HEK293 (cell line): ENCODE measurements around the gene MRPL54.

Experiments
- FEZF1 ChIP-seq: fragments of 450-650 bp; formaldehyde crosslinking; IDR thresholded peaks from 2 replicates; pipeline ENCODE4 v1.5.1; 2016; ENCODE audit warnings: missing biosample characterization, missing genetic modification characterization
- GLIS2 ChIP-seq: fragments of 450-650 bp; formaldehyde crosslinking; IDR thresholded peaks from 2 replicates; pipeline ENCODE4 v1.5.1; 2016; ENCODE audit warnings: missing biosample characterization, missing genetic modification characterization
- HOXD13 ChIP-seq: sonication (generic); formaldehyde crosslinking; IDR thresholded peaks from 2 replicates; pipeline ENCODE4 v1.8.0; 2022; ENCODE audit warnings: missing genetic modification reagents, borderline replicate concordance
- KLF10 ChIP-seq: fragments of 450-650 bp; IDR thresholded peaks from 2 replicates; pipeline ENCODE4 v1.5.1; 2018; ENCODE audit warnings: missing biosample characterization, mild to moderate bottlenecking, missing genetic modification characterization
- RBAK ChIP-seq: fragments of 450-650 bp; formaldehyde crosslinking; IDR thresholded peaks from 2 replicates; pipeline ENCODE4 v1.5.1; 2016; ENCODE audit warnings: missing biosample characterization, missing genetic modification characterization
- SCRT1 ChIP-seq: fragments of 450-650 bp; formaldehyde crosslinking; IDR thresholded peaks from 2 replicates; pipeline ENCODE4 v1.5.1; 2016; ENCODE audit warnings: missing biosample characterization, missing genetic modification characterization, borderline replicate concordance
- SP2 ChIP-seq: fragments of 450-650 bp; formaldehyde crosslinking; IDR thresholded peaks from 2 replicates; pipeline ENCODE4 v1.5.1; 2016; ENCODE audit warnings: missing biosample characterization, missing genetic modification characterization
- WT1 ChIP-seq: fragments of 450-650 bp; formaldehyde crosslinking; IDR thresholded peaks from 2 replicates; pipeline ENCODE4 v1.5.1; 2016; ENCODE audit warnings: missing biosample characterization, missing genetic modification characterization
- ZBTB11 ChIP-seq: fragments of 450-650 bp; formaldehyde crosslinking; conservative IDR thresholded peaks from 2 replicates; pipeline ENCODE4 v1.5.1; 2016; ENCODE audit warnings: low read depth, missing biosample characterization, missing genetic modification characterization
- ZFP37 ChIP-seq: fragments of 450-650 bp; formaldehyde crosslinking; IDR thresholded peaks from 2 replicates; pipeline ENCODE4 v1.5.1; 2016; ENCODE audit warnings: missing biosample characterization, missing genetic modification characterization
- ZNF10 ChIP-seq: fragments of 450-650 bp; formaldehyde crosslinking; IDR thresholded peaks from 2 replicates; pipeline ENCODE4 v1.5.1; 2017; ENCODE audit warnings: missing biosample characterization, missing genetic modification characterization
- ZNF112 ChIP-seq: fragments of 450-650 bp; formaldehyde crosslinking; IDR thresholded peaks from 2 replicates; pipeline ENCODE4 v1.5.0; 2017; ENCODE audit warnings: missing biosample characterization, missing genetic modification characterization
- ZNF114 ChIP-seq: fragments of 450-650 bp; formaldehyde crosslinking; IDR thresholded peaks from 2 replicates; pipeline ENCODE4 v1.5.0; 2017; ENCODE audit warnings: missing biosample characterization, missing genetic modification characterization
- ZNF133 ChIP-seq: fragments of 450-650 bp; formaldehyde crosslinking; IDR thresholded peaks from 2 replicates; pipeline ENCODE4 v1.5.1; 2016; ENCODE audit warnings: missing biosample characterization, missing genetic modification characterization
- ZNF146 ChIP-seq: fragments of 450-650 bp; formaldehyde crosslinking; IDR thresholded peaks from 2 replicates; pipeline ENCODE4 v1.5.1; 2016; ENCODE audit warnings: missing biosample characterization, missing genetic modification characterization
- ZNF16 ChIP-seq: fragments of 450-650 bp; formaldehyde crosslinking; IDR thresholded peaks from 2 replicates; pipeline ENCODE4 v1.5.1; 2016; ENCODE audit warnings: low read depth, missing biosample characterization, missing genetic modification characterization
- ZNF423 ChIP-seq: fragments of 450-650 bp; formaldehyde crosslinking; IDR thresholded peaks from 2 replicates; pipeline ENCODE4 v1.5.1; 2016; ENCODE audit warnings: missing biosample characterization, missing genetic modification characterization
- ZNF513 ChIP-seq: fragments of 450-650 bp; IDR thresholded peaks from 2 replicates; pipeline ENCODE4 v1.5.1; 2018; ENCODE audit warnings: missing biosample characterization, missing genetic modification characterization
- ZNF521 ChIP-seq: fragments of 450-650 bp; formaldehyde crosslinking; IDR thresholded peaks from 2 replicates; pipeline ENCODE4 v1.5.1; 2017; ENCODE audit warnings: missing biosample characterization, mild to moderate bottlenecking, missing genetic modification characterization
- ZNF529 ChIP-seq: fragments of 450-650 bp; formaldehyde crosslinking; IDR thresholded peaks from 2 replicates; pipeline ENCODE4 v1.5.1; 2017; ENCODE audit warnings: missing genetic modification characterization, missing biosample characterization; ENCODE audit not compliant: insufficient replicate concordance
- ZNF555 ChIP-seq: fragments of 450-650 bp; formaldehyde crosslinking; conservative IDR thresholded peaks from 2 replicates; pipeline ENCODE4 v1.5.1; 2017; ENCODE audit warnings: missing biosample characterization, mild to moderate bottlenecking, missing genetic modification characterization, inconsistent platforms
- ZNF623 ChIP-seq: fragments of 450-650 bp; formaldehyde crosslinking; IDR thresholded peaks from 2 replicates; pipeline ENCODE4 v1.5.1; 2016; ENCODE audit warnings: missing biosample characterization, missing genetic modification characterization
- ZNF624 ChIP-seq: fragments of 450-650 bp; formaldehyde crosslinking; IDR thresholded peaks from 2 replicates; pipeline ENCODE4 v1.5.1; 2017; ENCODE audit warnings: missing biosample characterization, missing genetic modification characterization
- ZNF629 ChIP-seq: fragments of 450-650 bp; formaldehyde crosslinking; IDR thresholded peaks from 2 replicates; pipeline ENCODE4 v1.5.1; 2017; ENCODE audit warnings: missing biosample characterization, missing genetic modification characterization
- ZNF664 ChIP-seq: fragments of 450-650 bp; formaldehyde crosslinking; IDR thresholded peaks from 2 replicates; pipeline ENCODE4 v1.5.1; 2016; ENCODE audit warnings: missing biosample characterization, missing genetic modification characterization
- ZNF777 ChIP-seq: fragments of 450-650 bp; formaldehyde crosslinking; IDR thresholded peaks from 2 replicates; pipeline ENCODE4 v1.5.1; 2017; ENCODE audit warnings: missing biosample characterization, missing genetic modification characterization, borderline replicate concordance
- ZNF792 ChIP-seq: fragments of 450-650 bp; formaldehyde crosslinking; IDR thresholded peaks from 2 replicates; pipeline ENCODE4 v1.5.1; 2016; ENCODE audit warnings: missing biosample characterization, missing genetic modification characterization
- ZNF830 ChIP-seq: fragments of 450-650 bp; IDR thresholded peaks from 2 replicates; pipeline ENCODE4 v1.5.0; 2018; ENCODE audit warnings: missing biosample characterization, missing genetic modification characterization, low read depth, mild to moderate bottlenecking, moderate library complexity
- ZNF843 ChIP-seq: fragments of 450-650 bp; formaldehyde crosslinking; IDR thresholded peaks from 2 replicates; pipeline ENCODE4 v1.5.1; 2016; ENCODE audit warnings: missing biosample characterization, missing genetic modification characterization
- TF ChIP-seq, protein P1 (sequence below): fragments of 450-650 bp; formaldehyde crosslinking; IDR thresholded peaks from 2 replicates; pipeline ENCODE4 v1.5.1; 2016; ENCODE audit warnings: missing biosample characterization, missing genetic modification characterization
- TF ChIP-seq, protein P2 (sequence below): fragments of 450-650 bp; formaldehyde crosslinking; IDR thresholded peaks from 2 replicates; pipeline ENCODE4 v1.5.1; 2016; ENCODE audit warnings: missing biosample characterization, missing genetic modification characterization, borderline replicate concordance
- TF ChIP-seq, protein P3 (sequence below): fragments of 450-650 bp; formaldehyde crosslinking; IDR thresholded peaks from 2 replicates; pipeline ENCODE4 v1.5.1; 2016; ENCODE audit warnings: missing biosample characterization, missing genetic modification characterization
- TF ChIP-seq, protein P4 (sequence below): sonication (generic); formaldehyde crosslinking; IDR thresholded peaks from 2 replicates; pipeline ENCODE4 v1.8.1; 2022; ENCODE audit warnings: mild to moderate bottlenecking, moderate library complexity, missing genetic modification reagents

Gene MRPL54

GRCh38 chr19:3721131-3721886 lies 41.2 kb upstream of the MRPL54 start (continued):
- no peak for TF ChIP-seq ZNF423 (tag by site-specific recombination)
- TF ChIP-seq FEZF1 (tag by site-specific recombination), result no peak
- no peak for TF ChIP-seq ZNF112 (tag by site-specific recombination)
- no peak for TF ChIP-seq ZNF16
- no peak for TF ChIP-seq ZNF521 (tag by site-specific recombination)
- no peak for TF ChIP-seq ZNF133 (tag by site-specific recombination)
- TF ChIP-seq, protein P1, sequence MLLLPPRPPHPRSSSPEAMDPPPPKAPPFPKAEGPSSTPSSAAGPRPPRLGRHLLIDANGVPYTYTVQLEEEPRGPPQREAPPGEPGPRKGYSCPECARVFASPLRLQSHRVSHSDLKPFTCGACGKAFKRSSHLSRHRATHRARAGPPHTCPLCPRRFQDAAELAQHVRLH (tag by site-specific recombination), result peak; percentile 95
- TF ChIP-seq RBAK (tag by site-specific recombination), result no peak
- TF ChIP-seq SCRT1 (tag by site-specific recombination), result no peak
- TF ChIP-seq ZNF777, result no peak
- no peak for TF ChIP-seq ZNF555
- TF ChIP-seq ZFP37 (tag by site-specific recombination), result peak; percentile 73; the same call in 1 of the 2 replicates
- peak; percentile 65 for TF ChIP-seq SP2 (tag by site-specific recombination)
- TF ChIP-seq ZNF529 (tag by site-specific recombination), result no peak
- no peak for TF ChIP-seq WT1 (tag by site-specific recombination)
- TF ChIP-seq KLF10 (tag by site-specific recombination), result peak; percentile 93
- no peak for TF ChIP-seq ZNF830
- TF ChIP-seq ZNF664 (tag by site-specific recombination), result no peak
- TF ChIP-seq, protein P2, sequence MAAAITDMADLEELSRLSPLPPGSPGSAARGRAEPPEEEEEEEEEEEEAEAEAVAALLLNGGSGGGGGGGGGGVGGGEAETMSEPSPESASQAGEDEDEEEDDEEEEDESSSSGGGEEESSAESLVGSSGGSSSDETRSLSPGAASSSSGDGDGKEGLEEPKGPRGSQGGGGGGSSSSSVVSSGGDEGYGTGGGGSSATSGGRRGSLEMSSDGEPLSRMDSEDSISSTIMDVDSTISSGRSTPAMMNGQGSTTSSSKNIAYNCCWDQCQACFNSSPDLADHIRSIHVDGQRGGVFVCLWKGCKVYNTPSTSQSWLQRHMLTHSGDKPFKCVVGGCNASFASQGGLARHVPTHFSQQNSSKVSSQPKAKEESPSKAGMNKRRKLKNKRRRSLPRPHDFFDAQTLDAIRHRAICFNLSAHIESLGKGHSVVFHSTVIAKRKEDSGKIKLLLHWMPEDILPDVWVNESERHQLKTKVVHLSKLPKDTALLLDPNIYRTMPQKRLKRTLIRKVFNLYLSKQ (tag by site-specific recombination), result no peak
- TF ChIP-seq ZNF10 (tag by site-specific recombination), result no peak
- no peak for TF ChIP-seq ZNF624
- TF ChIP-seq HOXD13 (CRISPR knock-in tag), result no peak
- TF ChIP-seq, protein P3, sequence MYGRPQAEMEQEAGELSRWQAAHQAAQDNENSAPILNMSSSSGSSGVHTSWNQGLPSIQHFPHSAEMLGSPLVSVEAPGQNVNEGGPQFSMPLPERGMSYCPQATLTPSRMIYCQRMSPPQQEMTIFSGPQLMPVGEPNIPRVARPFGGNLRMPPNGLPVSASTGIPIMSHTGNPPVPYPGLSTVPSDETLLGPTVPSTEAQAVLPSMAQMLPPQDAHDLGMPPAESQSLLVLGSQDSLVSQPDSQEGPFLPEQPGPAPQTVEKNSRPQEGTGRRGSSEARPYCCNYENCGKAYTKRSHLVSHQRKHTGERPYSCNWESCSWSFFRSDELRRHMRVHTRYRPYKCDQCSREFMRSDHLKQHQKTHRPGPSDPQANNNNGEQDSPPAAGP (tag by site-specific recombination), result peak; percentile 96
- TF ChIP-seq ZNF146 (tag by site-specific recombination), result no peak
- TF ChIP-seq ZNF843 (tag by site-specific recombination), result 0 out of 2 replicates have a peak, but pooled peaks have one; percentile 51
- peak; percentile 43; the same call in 1 of the 2 replicates for TF ChIP-seq ZNF513 (tag by site-specific recombination)
- peak; percentile 59 for TF ChIP-seq GLIS2 (tag by site-specific recombination)
- TF ChIP-seq ZNF623 (tag by site-specific recombination), result no peak
- no peak; the same call in 1 of the 2 replicates for TF ChIP-seq ZBTB11 (tag by site-specific recombination)
- no peak for TF ChIP-seq ZNF114 (tag by site-specific recombination)
- TF ChIP-seq, protein P4, sequence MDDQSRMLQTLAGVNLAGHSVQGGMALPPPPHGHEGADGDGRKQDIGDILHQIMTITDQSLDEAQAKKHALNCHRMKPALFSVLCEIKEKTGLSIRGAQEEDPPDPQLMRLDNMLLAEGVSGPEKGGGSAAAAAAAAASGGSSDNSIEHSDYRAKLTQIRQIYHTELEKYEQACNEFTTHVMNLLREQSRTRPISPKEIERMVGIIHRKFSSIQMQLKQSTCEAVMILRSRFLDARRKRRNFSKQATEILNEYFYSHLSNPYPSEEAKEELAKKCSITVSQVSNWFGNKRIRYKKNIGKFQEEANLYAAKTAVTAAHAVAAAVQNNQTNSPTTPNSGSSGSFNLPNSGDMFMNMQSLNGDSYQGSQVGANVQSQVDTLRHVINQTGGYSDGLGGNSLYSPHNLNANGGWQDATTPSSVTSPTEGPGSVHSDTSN (CRISPR knock-in tag), result no peak
- no peak for TF ChIP-seq ZNF792 (tag by site-specific recombination)
- peak; percentile 70 for TF ChIP-seq ZNF629
